Thoracic aorta (tissue), 2 donors: ENCODE results near the gene CELSR2. TPM values are rescaled to one million over a fixed set of nuclear protein-coding genes. Genes with fewer than 3 reads are reported as not detected.
A peak's percentile ranks its signal among the peaks of the same experiment; 100 is the strongest.

Source experiments
- ATAC-seq: fragments of 150-250 bp; one replicate; pipeline ENCODE4 v1.8.0; 2017; ENCODE audit warnings: low read depth; ENCODE audit not compliant: insufficient number of reproducible peaks, low FRiP score
- DNase-seq: peaks from one replicate; pipeline ENCODE4 v3.0.0-alpha.2; 2020; ENCODE audit warnings: low spot score
- H3K27ac ChIP-seq, 2 donors: fragments of 200-600 bp; sonication (generic); 1 replicate in 1 of 2; 2 replicates in 1 of 2; pipeline ENCODE4 v1.5.1; 2016; ENCODE audit warnings: mild to moderate bottlenecking in 2 of 2, moderate library complexity in 2 of 2
- H3K27me3 ChIP-seq: fragments of 200-600 bp; sonication (generic); replicated peaks from 2 replicates; pipeline ENCODE4 v1.6.0; 2016; ENCODE audit warnings: mild to moderate bottlenecking; ENCODE audit not compliant: insufficient read depth
- H3K36me3 ChIP-seq: fragments of 200-600 bp; sonication (generic); one replicate; pipeline ENCODE4 v1.5.1; 2016
- H3K4me1 ChIP-seq, 2 donors: fragments of 200-600 bp; sonication (generic); 1 replicate in 1 of 2; 2 replicates in 1 of 2; pipeline versions ENCODE4 v1.5.1 to v1.6.0; 2016; ENCODE audit warnings: low read depth in 2 of 2, mild to moderate bottlenecking in 1 of 2; ENCODE audit not compliant: control insufficient read depth in 1 of 2
- H3K4me3 ChIP-seq: fragments of 200-600 bp; sonication (generic); 2 replicates; pipeline ENCODE4 v1.5.1; 2016; ENCODE audit warnings: mild to moderate bottlenecking
- H3K9me3 ChIP-seq: fragments of 200-600 bp; sonication (generic); 2 replicates; pipeline ENCODE4 v1.5.1; 2016
- total RNA-seq, 2 donors: library from RNA; depleted of rRNA; stranded (reverse); fragments of >200 nt; gene quantifications; one replicate each; pipeline versions ENCODE4 v1.1.0 to v1.2.3, GENCODE V29; 2016
- TF ChIP-seq, protein P1 (sequence below): fragments of 200-600 bp; sonication (generic); IDR thresholded peaks from one replicate; pipeline ENCODE4 v1.5.1; 2019; ENCODE audit warnings: antibody characterized with exemption

Gene CELSR2
- total RNA-seq, 2 donors from 2014 or later: 4.0 to 10.0 TPM

DNA sequence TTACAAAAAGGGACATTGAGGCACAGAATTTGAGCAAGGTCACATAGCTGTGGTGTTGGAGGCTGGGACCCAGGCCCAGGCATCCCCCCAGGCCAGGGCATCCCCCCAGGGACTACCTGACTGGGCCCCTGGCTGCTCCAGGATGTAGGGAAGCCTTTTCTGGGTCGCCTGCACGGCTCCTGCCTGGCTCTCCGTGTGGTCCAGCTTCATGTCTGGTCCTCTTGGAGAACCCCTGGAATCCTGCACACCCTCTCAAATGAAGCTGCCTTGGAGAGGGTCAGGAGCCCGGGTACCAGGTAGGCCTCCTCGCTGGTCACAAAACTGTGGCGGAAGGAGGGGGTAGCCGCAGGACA lies 919 bp upstream of the CELSR2 start:
- no peaks in the 10 kb centered on the region for H3K9me3 ChIP-seq
- TF ChIP-seq, protein P1, sequence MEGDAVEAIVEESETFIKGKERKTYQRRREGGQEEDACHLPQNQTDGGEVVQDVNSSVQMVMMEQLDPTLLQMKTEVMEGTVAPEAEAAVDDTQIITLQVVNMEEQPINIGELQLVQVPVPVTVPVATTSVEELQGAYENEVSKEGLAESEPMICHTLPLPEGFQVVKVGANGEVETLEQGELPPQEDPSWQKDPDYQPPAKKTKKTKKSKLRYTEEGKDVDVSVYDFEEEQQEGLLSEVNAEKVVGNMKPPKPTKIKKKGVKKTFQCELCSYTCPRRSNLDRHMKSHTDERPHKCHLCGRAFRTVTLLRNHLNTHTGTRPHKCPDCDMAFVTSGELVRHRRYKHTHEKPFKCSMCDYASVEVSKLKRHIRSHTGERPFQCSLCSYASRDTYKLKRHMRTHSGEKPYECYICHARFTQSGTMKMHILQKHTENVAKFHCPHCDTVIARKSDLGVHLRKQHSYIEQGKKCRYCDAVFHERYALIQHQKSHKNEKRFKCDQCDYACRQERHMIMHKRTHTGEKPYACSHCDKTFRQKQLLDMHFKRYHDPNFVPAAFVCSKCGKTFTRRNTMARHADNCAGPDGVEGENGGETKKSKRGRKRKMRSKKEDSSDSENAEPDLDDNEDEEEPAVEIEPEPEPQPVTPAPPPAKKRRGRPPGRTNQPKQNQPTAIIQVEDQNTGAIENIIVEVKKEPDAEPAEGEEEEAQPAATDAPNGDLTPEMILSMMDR: no peak
- no peaks in the 10 kb centered on the region for H3K27me3 ChIP-seq
- DNase-seq (no peak), ATAC-seq (no peak)
- H3K27ac ChIP-seq: no peak overlapping the region
- peaks cover 4 to 18% of the 10 kb centered on the region in 2 donors for H3K4me1 ChIP-seq
- H3K4me3 ChIP-seq: no peak overlapping the region
- H3K36me3 ChIP-seq: no peaks in the 10 kb centered on the region

DNA sequence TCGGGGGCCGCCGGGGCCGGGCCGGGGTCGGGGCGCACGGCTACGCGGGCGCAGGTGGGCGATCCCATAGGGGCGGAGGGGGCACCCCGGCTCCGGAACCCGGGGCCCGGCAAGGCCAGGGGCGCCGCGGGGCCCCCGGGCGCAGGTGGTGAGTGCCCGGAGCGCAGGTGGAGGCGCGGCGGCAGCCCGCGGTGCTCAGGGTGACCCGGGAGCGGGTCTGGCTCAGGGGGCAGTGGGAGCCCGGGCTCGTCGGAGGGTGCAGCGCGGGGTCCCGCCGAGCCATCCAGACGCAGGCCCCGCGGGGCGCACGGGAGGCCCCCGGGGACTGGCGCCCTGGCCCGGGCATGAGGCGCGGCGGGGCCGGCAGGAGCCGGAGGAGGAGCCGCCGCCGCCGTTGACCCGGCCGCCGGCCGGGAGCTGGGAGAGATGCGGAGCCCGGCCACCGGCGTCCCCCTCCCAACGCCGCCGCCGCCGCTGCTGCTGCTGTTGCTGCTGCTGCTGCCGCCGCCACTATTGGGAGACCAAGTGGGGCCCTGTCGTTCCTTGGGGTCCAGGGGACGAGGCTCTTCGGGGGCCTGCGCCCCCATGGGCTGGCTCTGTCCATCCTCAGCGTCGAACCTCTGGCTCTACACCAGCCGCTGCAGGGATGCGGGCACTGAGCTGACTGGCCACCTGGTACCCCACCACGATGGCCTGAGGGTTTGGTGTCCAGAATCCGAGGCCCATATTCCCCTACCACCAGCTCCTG lies 489 bp downstream of the CELSR2 start:
- no peak overlapping the region for H3K27ac ChIP-seq
- ATAC-seq (no peak), DNase-seq (no peak)

DNA sequence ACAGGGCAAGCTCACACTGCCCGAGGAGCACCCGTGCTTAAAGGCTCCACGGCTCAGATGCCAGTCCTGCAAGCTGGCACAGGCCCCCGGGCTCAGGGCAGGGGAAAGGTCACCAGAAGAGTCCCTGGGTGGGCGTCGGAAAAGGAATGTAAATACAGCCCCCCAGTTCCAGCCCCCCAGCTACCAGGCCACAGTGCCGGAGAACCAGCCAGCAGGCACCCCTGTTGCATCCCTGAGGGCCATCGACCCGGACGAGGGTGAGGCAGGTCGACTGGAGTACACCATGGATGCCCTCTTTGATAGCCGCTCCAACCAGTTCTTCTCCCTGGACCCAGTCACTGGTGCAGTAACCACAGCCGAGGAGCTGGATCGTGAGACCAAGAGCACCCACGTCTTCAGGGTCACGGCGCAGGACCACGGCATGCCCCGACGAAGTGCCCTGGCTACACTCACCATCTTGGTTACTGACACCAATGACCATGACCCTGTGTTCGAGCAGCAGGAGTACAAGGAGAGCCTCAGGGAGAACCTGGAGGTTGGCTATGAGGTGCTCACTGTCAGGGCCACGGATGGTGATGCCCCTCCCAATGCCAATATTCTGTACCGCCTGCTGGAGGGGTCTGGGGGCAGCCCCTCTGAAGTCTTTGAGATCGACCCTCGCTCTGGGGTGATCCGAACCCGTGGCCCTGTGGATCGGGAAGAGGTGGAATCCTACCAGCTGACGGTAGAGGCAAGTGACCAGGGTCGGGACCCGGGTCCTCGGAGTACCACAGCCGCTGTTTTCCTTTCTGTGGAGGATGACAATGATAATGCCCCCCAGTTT lies 1.3 kb downstream of the CELSR2 start:
- peaks cover 9 to 31% of the 10 kb centered on the region in 2 donors for H3K4me1 ChIP-seq
- no peak overlapping the region for H3K27ac ChIP-seq
- H3K4me3 ChIP-seq: peak overlapping the region; percentile 74
- no peaks in the 10 kb centered on the region for H3K27me3 ChIP-seq
- no peak for ATAC-seq
- DNase-seq: no peak
- no peaks in the 10 kb centered on the region for H3K9me3 ChIP-seq
- TF ChIP-seq, protein P1: no peak
- no peaks in the 10 kb centered on the region for H3K36me3 ChIP-seq

More for the DNA sequence above, 489 bp downstream of the CELSR2 start:
- Histone ChIP-seq H3K36me3 (no peaks in the 10 kb centered on the region), H3K4me3 (peak overlapping the region; percentile 74), H3K9me3 (no peaks in the 10 kb centered on the region), H3K27me3 (no peaks in the 10 kb centered on the region), H3K4me1 (peaks cover 9 to 31% of the 10 kb centered on the region in 2 donors)
- TF ChIP-seq, protein P1: no peak

DNA sequence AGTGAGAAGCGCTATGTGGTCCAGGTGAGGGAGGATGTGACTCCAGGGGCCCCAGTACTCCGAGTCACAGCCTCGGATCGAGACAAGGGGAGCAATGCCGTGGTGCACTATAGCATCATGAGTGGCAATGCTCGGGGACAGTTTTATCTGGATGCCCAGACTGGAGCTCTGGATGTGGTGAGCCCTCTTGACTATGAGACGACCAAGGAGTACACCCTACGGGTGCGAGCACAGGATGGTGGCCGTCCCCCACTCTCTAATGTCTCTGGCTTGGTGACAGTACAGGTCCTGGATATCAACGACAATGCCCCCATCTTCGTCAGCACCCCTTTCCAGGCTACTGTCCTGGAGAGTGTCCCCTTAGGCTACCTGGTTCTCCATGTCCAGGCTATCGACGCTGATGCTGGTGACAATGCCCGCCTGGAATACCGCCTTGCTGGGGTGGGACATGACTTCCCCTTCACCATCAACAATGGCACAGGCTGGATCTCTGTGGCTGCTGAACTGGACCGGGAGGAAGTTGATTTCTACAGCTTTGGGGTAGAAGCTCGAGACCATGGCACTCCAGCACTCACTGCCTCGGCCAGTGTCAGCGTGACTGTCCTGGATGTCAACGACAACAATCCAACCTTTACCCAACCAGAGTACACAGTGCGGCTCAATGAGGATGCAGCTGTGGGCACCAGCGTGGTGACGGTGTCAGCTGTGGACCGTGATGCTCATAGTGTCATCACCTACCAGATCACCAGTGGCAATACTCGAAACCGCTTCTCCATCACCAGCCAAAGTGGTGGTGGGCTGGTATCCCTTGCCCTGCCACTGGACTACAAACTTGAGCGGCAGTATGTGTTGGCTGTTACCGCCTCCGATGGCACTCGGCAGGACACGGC lies 2.2 kb downstream of the CELSR2 start:
- no peak overlapping the region for H3K4me3 ChIP-seq
- no peaks in the 10 kb centered on the region for H3K36me3 ChIP-seq
- peaks cover 9 to 31% of the 10 kb centered on the region in 2 donors for H3K4me1 ChIP-seq
- H3K27ac ChIP-seq: no peak overlapping the region
- H3K9me3 ChIP-seq: no peaks in the 10 kb centered on the region
- no peaks in the 10 kb centered on the region for H3K27me3 ChIP-seq
- TF ChIP-seq, protein P1: no peak
- ATAC-seq (no peak), DNase-seq (no peak)
